AG10803 (cell line): Measurements from ENCODE around the gene PDPN.

Experiments used
- DNase-seq: peaks from one replicate; pipeline ENCODE4 v3.0.0; 2010; ENCODE audit warnings: low read depth
- H3K4me3 ChIP-seq: 2 replicates; pipeline ENCODE4 v1.5.1; 2011; ENCODE audit warnings: mild to moderate bottlenecking, low read length, control low read depth
- CTCF ChIP-seq: conservative IDR thresholded peaks from 2 replicates; pipeline ENCODE4 v1.5.1; 2011; ENCODE audit warnings: mild to moderate bottlenecking, low read length, control low read depth, inconsistent platforms

PDPN gene

DNA sequence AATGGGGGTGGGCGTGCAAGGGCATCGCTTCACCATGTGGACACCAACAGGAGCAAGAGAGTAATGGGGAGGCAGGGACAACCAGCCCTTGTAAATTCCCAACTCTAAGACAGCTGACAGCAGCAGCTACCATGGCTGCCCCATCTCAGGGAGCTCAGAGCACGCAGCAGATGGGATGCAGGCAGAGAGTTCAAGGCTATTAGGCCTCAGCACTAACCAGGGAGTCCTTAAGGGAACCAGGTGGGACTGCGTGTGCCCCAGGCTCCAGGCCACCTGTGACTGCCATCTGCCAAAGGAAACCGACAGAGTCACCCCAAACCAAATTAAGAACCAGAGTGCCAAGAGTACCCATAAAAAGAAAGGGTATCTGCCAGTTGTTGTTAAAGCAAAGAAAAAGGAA, 82.7 kb downstream of the PDPN start:
- no peak for TF ChIP-seq CTCF
- no peak overlapping the region for H3K4me3 ChIP-seq
- DNase-seq: no peak
